Measurements from ENCODE around the gene RPAIN.

DNA sequence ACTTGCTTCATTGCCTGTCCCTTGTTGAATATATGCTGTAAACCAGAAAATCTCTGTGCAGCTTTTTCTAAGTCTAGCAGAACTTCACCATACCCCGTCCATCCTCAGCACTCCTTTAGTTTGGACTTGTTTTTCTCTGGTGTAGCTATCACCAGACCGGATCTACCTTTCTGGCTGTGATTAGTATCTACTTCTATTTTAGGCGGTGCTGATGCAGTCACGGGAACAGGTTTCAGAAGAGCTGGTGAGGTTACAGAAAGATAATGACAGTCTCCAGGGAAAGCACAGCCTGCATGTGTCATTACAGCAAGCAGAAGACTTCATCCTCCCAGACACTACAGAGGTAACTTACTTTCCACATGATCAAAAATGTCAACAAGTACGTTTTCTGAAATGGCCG lies 46.9 kb upstream of the RPAIN start:
- TF ChIP-seq, protein P1, sequence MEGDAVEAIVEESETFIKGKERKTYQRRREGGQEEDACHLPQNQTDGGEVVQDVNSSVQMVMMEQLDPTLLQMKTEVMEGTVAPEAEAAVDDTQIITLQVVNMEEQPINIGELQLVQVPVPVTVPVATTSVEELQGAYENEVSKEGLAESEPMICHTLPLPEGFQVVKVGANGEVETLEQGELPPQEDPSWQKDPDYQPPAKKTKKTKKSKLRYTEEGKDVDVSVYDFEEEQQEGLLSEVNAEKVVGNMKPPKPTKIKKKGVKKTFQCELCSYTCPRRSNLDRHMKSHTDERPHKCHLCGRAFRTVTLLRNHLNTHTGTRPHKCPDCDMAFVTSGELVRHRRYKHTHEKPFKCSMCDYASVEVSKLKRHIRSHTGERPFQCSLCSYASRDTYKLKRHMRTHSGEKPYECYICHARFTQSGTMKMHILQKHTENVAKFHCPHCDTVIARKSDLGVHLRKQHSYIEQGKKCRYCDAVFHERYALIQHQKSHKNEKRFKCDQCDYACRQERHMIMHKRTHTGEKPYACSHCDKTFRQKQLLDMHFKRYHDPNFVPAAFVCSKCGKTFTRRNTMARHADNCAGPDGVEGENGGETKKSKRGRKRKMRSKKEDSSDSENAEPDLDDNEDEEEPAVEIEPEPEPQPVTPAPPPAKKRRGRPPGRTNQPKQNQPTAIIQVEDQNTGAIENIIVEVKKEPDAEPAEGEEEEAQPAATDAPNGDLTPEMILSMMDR (IDR thresholded peaks at IDR 0.05) = no peak
- TF ChIP-seq EZH2 (IDR thresholded peaks at IDR 0.05; ENCODE audit: borderline replicate concordance, insufficient read depth, low read depth, low read length, poor library complexity, severe bottlenecking) = no peak

All from B cell (primary cell).